Parathyroid adenoma (tissue), 2 donors: ENCODE measurements around the gene HPS1.

Experiments used
- H2AFZ ChIP-seq: fragments of 300-600 bp; sonication (generic); one replicate; pipeline ENCODE4 v1.7.0; 2017; ENCODE audit warnings: antibody characterized with exemption, mild to moderate bottlenecking
- H3K27ac ChIP-seq: fragments of 300-600 bp; sonication (generic); one replicate; pipeline ENCODE4 v1.7.0; 2017
- H3K27me3 ChIP-seq: fragments of 300-600 bp; sonication (generic); one replicate; pipeline ENCODE4 v1.7.0; 2017; ENCODE audit warnings: low read length; ENCODE audit not compliant: control insufficient read depth, insufficient read depth
- H3K36me3 ChIP-seq: fragments of 300-600 bp; sonication (generic); one replicate; pipeline ENCODE4 v1.7.0; 2017; ENCODE audit warnings: low read length; ENCODE audit not compliant: control insufficient read depth, insufficient read depth
- H3K4me1 ChIP-seq: fragments of 300-600 bp; sonication (generic); one replicate; pipeline ENCODE4 v1.7.0; 2017; ENCODE audit warnings: control low read depth
- H3K4me2 ChIP-seq: fragments of 300-600 bp; sonication (generic); one replicate; pipeline ENCODE4 v1.7.0; 2017; ENCODE audit warnings: low read length
- H3K4me3 ChIP-seq: fragments of 300-600 bp; sonication (generic); one replicate; pipeline ENCODE4 v1.7.0; 2017; ENCODE audit warnings: low read depth, low read length
- H3K79me2 ChIP-seq: fragments of 300-600 bp; sonication (generic); one replicate; pipeline ENCODE4 v1.7.0; 2017; ENCODE audit warnings: control low read depth
- H3K9ac ChIP-seq: fragments of 300-600 bp; sonication (generic); one replicate; pipeline ENCODE4 v1.7.0; 2017; ENCODE audit warnings: mild to moderate bottlenecking
- H3K9me3 ChIP-seq: fragments of 300-600 bp; sonication (generic); one replicate; pipeline ENCODE4 v1.7.0; 2017; ENCODE audit warnings: low read length; ENCODE audit not compliant: control insufficient read depth
- CTCF ChIP-seq: fragments of 300-600 bp; sonication (generic); IDR thresholded peaks from one replicate; pipeline ENCODE4 v1.7.0; 2017; ENCODE audit warnings: antibody characterized with exemption, mild to moderate bottlenecking
- donor health status: primary hyperparathyroidism.

Gene HPS1

GRCh38 chr10:98408799-98409198 is 37.9 kb downstream of the HPS1 start:
- Histone ChIP-seq H2AFZ (no peak overlapping the region), H3K36me3 (no peaks in the 10 kb centered on the region), H3K9me3 (no peaks in the 10 kb centered on the region), H3K27me3 (no peaks in the 10 kb centered on the region), H3K27ac (no peak overlapping the region), H3K4me2 (no peak overlapping the region), H3K9ac (no peak overlapping the region), H3K4me3 (no peak overlapping the region), H3K79me2 (no peaks in the 10 kb centered on the region), H3K4me1 (peaks cover 8% of the 10 kb centered on the region)
- TF ChIP-seq CTCF: no peak

- H2AFZ ChIP-seq: no peak overlapping the region
- H3K4me2 ChIP-seq: no peak overlapping the region
- no peak overlapping the region for H3K27ac ChIP-seq
- no peak for TF ChIP-seq CTCF
- H3K27me3 ChIP-seq: no peaks in the 10 kb centered on the region
- H3K4me3 ChIP-seq: no peak overlapping the region
- H3K79me2 ChIP-seq: no peaks in the 10 kb centered on the region
- H3K36me3 ChIP-seq: no peaks in the 10 kb centered on the region
- H3K4me1 ChIP-seq: peaks cover 8% of the 10 kb centered on the region
- no peaks in the 10 kb centered on the region for H3K9me3 ChIP-seq
- no peak overlapping the region for H3K9ac ChIP-seq
Observed at GRCh38 chr10:98407744-98408241, 38.9 kb downstream of the HPS1 start.

- Histone ChIP-seq H3K79me2 (no peaks in the 10 kb centered on the region), H3K9ac (no peak overlapping the region), H3K27ac (no peak overlapping the region), H2AFZ (no peak overlapping the region), H3K4me3 (no peak overlapping the region), H3K9me3 (no peaks in the 10 kb centered on the region), H3K36me3 (no peaks in the 10 kb centered on the region), H3K4me2 (no peak overlapping the region), H3K27me3 (no peaks in the 10 kb centered on the region), H3K4me1 (peaks cover 8% of the 10 kb centered on the region)
- TF ChIP-seq CTCF: no peak
Observed at GRCh38 chr10:98407017-98407743, 39.6 kb downstream of the HPS1 start.

GRCh38 chr10:98405422-98405821 is 41.3 kb downstream of the HPS1 start:
- no peaks in the 10 kb centered on the region for H3K36me3 ChIP-seq
- no peaks in the 10 kb centered on the region for H3K79me2 ChIP-seq
- no peak for TF ChIP-seq CTCF
- H3K4me2 ChIP-seq: no peak overlapping the region
- no peak overlapping the region for H3K27ac ChIP-seq
- H3K27me3 ChIP-seq: no peaks in the 10 kb centered on the region
- H3K4me1 ChIP-seq: no peaks in the 10 kb centered on the region
- no peak overlapping the region for H3K9ac ChIP-seq
- H3K9me3 ChIP-seq: no peaks in the 10 kb centered on the region
- H3K4me3 ChIP-seq: no peak overlapping the region
- H2AFZ ChIP-seq: no peak overlapping the region
